Loucy (cell line): ENCODE results near the gene SERPINB3.
"Not testable (repeated sequence)": the region's sequence is repeated elsewhere in the genome, so short reads cannot be mapped to it uniquely, and the experiment has no call there.

ENCODE experiments used
- H2AFZ ChIP-seq: fragments of 200-600 bp; sonication (generic); 2 replicates; pipeline ENCODE4 v1.6.0; 2016; ENCODE audit warnings: antibody characterized with exemption, mild to moderate bottlenecking, low read length, moderate library complexity
- H3F3A ChIP-seq: fragments of 200-600 bp; 2 replicates; pipeline ENCODE4 v1.6.0; 2016; ENCODE audit warnings: antibody characterized with exemption, low read depth, mild to moderate bottlenecking
- H3K27me3 ChIP-seq: fragments of 200-600 bp; sonication (generic); 2 replicates; pipeline ENCODE4 v1.6.1; 2014; ENCODE audit warnings: low read length, mild to moderate bottlenecking; ENCODE audit not compliant: insufficient read depth, poor library complexity, severe bottlenecking
- H3K36me3 ChIP-seq: fragments of 200-600 bp; sonication (generic); 2 replicates; pipeline ENCODE4 v1.6.1; 2016; ENCODE audit warnings: low read length; ENCODE audit not compliant: insufficient read depth
- H3K4me1 ChIP-seq: fragments of 200-600 bp; sonication (generic); 2 replicates; pipeline ENCODE4 v1.5.1; 2014; ENCODE audit warnings: low read length, mild to moderate bottlenecking; ENCODE audit not compliant: insufficient read depth, poor library complexity, severe bottlenecking
- H3K4me2 ChIP-seq: fragments of 200-600 bp; sonication (generic); 2 replicates; pipeline ENCODE4 v1.6.0; 2014; ENCODE audit warnings: antibody characterized with exemption, low read length, low read depth, mild to moderate bottlenecking; ENCODE audit not compliant: poor library complexity, severe bottlenecking
- H3K4me3 ChIP-seq: fragments of 200-600 bp; sonication (generic); 2 replicates; pipeline ENCODE4 v1.5.1; 2014; ENCODE audit warnings: low read length, mild to moderate bottlenecking, mixed read lengths; ENCODE audit not compliant: poor library complexity, severe bottlenecking
- H3K79me2 ChIP-seq: fragments of 200-600 bp; sonication (generic); 2 replicates; pipeline ENCODE4 v1.6.1; 2014; ENCODE audit warnings: low read length; ENCODE audit not compliant: insufficient read depth
- H3K9ac ChIP-seq: fragments of 200-600 bp; sonication (generic); 2 replicates; pipeline ENCODE4 v1.6.0; 2014; ENCODE audit warnings: mild to moderate bottlenecking, low read depth, low read length, moderate library complexity; ENCODE audit not compliant: poor library complexity, severe bottlenecking
- H3K9me2 ChIP-seq: fragments of 200-600 bp; sonication (generic); replicated peaks from 2 replicates; pipeline ENCODE4 v1.6.1; 2016; ENCODE audit warnings: low read depth, low read length, mixed read lengths
- H3K9me3 ChIP-seq: fragments of 200-600 bp; sonication (generic); 2 replicates; pipeline ENCODE4 v1.6.1; 2014; ENCODE audit warnings: mild to moderate bottlenecking, antibody characterized with exemption, low read length, low read depth; ENCODE audit not compliant: insufficient read depth
- H4K20me1 ChIP-seq: fragments of 200-600 bp; sonication (generic); 2 replicates; pipeline ENCODE4 v1.6.0; 2014; ENCODE audit warnings: antibody characterized with exemption, low read length, mild to moderate bottlenecking; ENCODE audit not compliant: insufficient read depth, poor library complexity, severe bottlenecking
- CTCF ChIP-seq: fragments of 200-600 bp; sonication (generic); conservative IDR thresholded peaks from 2 replicates; pipeline ENCODE4 v1.5.1; 2014; ENCODE audit warnings: mild to moderate bottlenecking, antibody characterized with exemption, low read length
- EZH2phosphoT487 ChIP-seq: fragments of 200-600 bp; IDR thresholded peaks from 2 replicates; pipeline ENCODE4 v1.6.1; 2018; ENCODE audit warnings: antibody characterized with exemption, mild to moderate bottlenecking, moderate library complexity, borderline replicate concordance

Gene SERPINB3

GRCh38 chr18:63664571-63664970 lies 2.9 kb upstream of the SERPINB3 start:
- Histone ChIP-seq H4K20me1 (no peaks in the 10 kb centered on the region), H2AFZ (no peak overlapping the region), H3F3A (no peaks in the 10 kb centered on the region), H3K9me3 (no peaks in the 10 kb centered on the region), H3K36me3 (no peaks in the 10 kb centered on the region), H3K27me3 (no peaks in the 10 kb centered on the region), H3K79me2 (no peaks in the 10 kb centered on the region), H3K4me1 (no peaks in the 10 kb centered on the region), H3K9ac (no peak overlapping the region), H3K9me2 (no peaks in the 10 kb centered on the region), H3K4me3 (no peak overlapping the region), H3K4me2 (no peak overlapping the region)
- TF ChIP-seq CTCF (no peak), EZH2phosphoT487 (no peak)

- H3K27me3 ChIP-seq, H3K36me3 ChIP-seq, H4K20me1 ChIP-seq, H3F3A ChIP-seq, H3K9me3 ChIP-seq, H2AFZ ChIP-seq, H3K9me2 ChIP-seq, H3K4me3 ChIP-seq, H3K4me2 ChIP-seq, H3K9ac ChIP-seq, H3K79me2 ChIP-seq, H3K4me1 ChIP-seq: not testable (repeated sequence)
These were observed 2.8 kb downstream of the SERPINB3 start for GRCh38 chr18:63658920-63659319.

GRCh38 chr18:63650271-63650670 lies 11.4 kb downstream of the SERPINB3 start:
- not testable (repeated sequence) for H2AFZ ChIP-seq, H3K27me3 ChIP-seq, H3K79me2 ChIP-seq, H3K4me2 ChIP-seq, H3K9me3 ChIP-seq, H3K9ac ChIP-seq, H4K20me1 ChIP-seq, H3K9me2 ChIP-seq, H3F3A ChIP-seq, H3K36me3 ChIP-seq, H3K4me3 ChIP-seq, H3K4me1 ChIP-seq

GRCh38 chr18:63648241-63648640 lies 13.5 kb downstream of the SERPINB3 start:
- H3K9me3 ChIP-seq, result no peaks in the 10 kb centered on the region
- TF ChIP-seq EZH2phosphoT487 (no peak), CTCF (no peak)
- H3K4me3 ChIP-seq, result no peak overlapping the region
- no peaks in the 10 kb centered on the region for H3K36me3 ChIP-seq
- H2AFZ ChIP-seq, result no peak overlapping the region
- no peaks in the 10 kb centered on the region for H3F3A ChIP-seq
- no peaks in the 10 kb centered on the region for H3K4me1 ChIP-seq
- H3K79me2 ChIP-seq, result no peaks in the 10 kb centered on the region
- H3K27me3 ChIP-seq, result no peaks in the 10 kb centered on the region
- no peaks in the 10 kb centered on the region for H4K20me1 ChIP-seq
- H3K9ac ChIP-seq, result no peak overlapping the region
- H3K4me2 ChIP-seq, result no peak overlapping the region
- no peaks in the 10 kb centered on the region for H3K9me2 ChIP-seq
